IMR-90 (cell line): ENCODE data around the gene OR2F2. TPM values are rescaled to one million over a fixed set of nuclear protein-coding genes. Genes with fewer than 3 reads are reported as not detected.

ENCODE experiments used
- ATAC-seq: fragments of 200-7000 bp; cut with Tn5 transposase; 2 replicates; pipeline ENCODE4 v1.9.1; 2020; ENCODE audit warnings: low read depth, mild to moderate bottlenecking, moderate library complexity
- BruUV-seq: library from RNA; stranded (reverse); fragments of 400-500 nt; replicated peaks from 2 replicates; lab custom pipeline; 2021; lab: Mats Ljungman, UMichigan
- CTCF ChIA-PET: fragments of 300-600 bp; formaldehyde crosslinking; extraction: SDS; loops from one replicate; lab custom pipeline; 2021; ENCODE audit warnings: antibody characterized with exemption; lab: Yijun Ruan, JAX
- POLR2A ChIA-PET: fragments of 300-600 bp; sonication (Branson Sonifier 250); formaldehyde crosslinking; loops from one replicate; lab custom pipeline; 2022; ENCODE audit warnings: antibody characterized with exemption; ENCODE audit not compliant: unreplicated experiment; lab: Charles Lee
- DNase-seq: peaks from one replicate; pipeline ENCODE4 v3.0.0; 2013
- H2AFZ ChIP-seq: replicated peaks from 2 replicates; pipeline ENCODE3; 2013; ENCODE audit warnings: low read length, mild to moderate bottlenecking; ENCODE audit not compliant: poor library complexity
- H2AK5ac ChIP-seq: 2 replicates; pipeline ENCODE4 v1.6.1; 2013; ENCODE audit warnings: low read depth, low read length, inconsistent platforms
- H2AK9ac ChIP-seq: replicated peaks from 2 replicates; pipeline ENCODE3; 2013; ENCODE audit warnings: mild to moderate bottlenecking, low read depth, low read length, moderate library complexity; ENCODE audit not compliant: poor library complexity
- H2BK120ac ChIP-seq: 2 replicates; pipeline ENCODE4 v1.6.1; 2013; ENCODE audit warnings: low read depth, low read length, inconsistent platforms
- H2BK15ac ChIP-seq: 3 replicates; pipeline ENCODE4 v1.6.1; 2013; ENCODE audit warnings: low read depth, low read length, inconsistent platforms
- H2BK20ac ChIP-seq: 2 replicates; pipeline ENCODE4 v1.6.1; 2013; ENCODE audit warnings: low read depth, mild to moderate bottlenecking, inconsistent platforms, low read length, moderate library complexity
- H2BK5ac ChIP-seq: 2 replicates; pipeline ENCODE4 v1.6.1; 2013; ENCODE audit warnings: mild to moderate bottlenecking, low read depth, low read length, inconsistent platforms; ENCODE audit not compliant: poor library complexity, severe bottlenecking
- H3K14ac ChIP-seq: replicated peaks from 2 replicates; pipeline ENCODE4 v1.6.1; 2013; ENCODE audit warnings: low read depth, low read length, inconsistent platforms
- H3K18ac ChIP-seq: 2 replicates; pipeline ENCODE4 v1.6.1; 2013; ENCODE audit warnings: low read depth, low read length, control low read depth
- H3K23ac ChIP-seq: 2 replicates; pipeline ENCODE4 v1.6.1; 2013; ENCODE audit warnings: low read depth, low read length, inconsistent platforms
- H3K27ac ChIP-seq: 2 replicates; pipeline ENCODE4 v1.5.1; 2013; ENCODE audit warnings: mild to moderate bottlenecking, control low read depth, low read length; ENCODE audit not compliant: insufficient read depth
- H3K27me3 ChIP-seq: 2 replicates; pipeline ENCODE4 v1.6.1; 2013; ENCODE audit warnings: low read length; ENCODE audit not compliant: control insufficient read depth, insufficient read depth
- H3K36me3 ChIP-seq: 2 replicates; pipeline ENCODE4 v1.6.1; 2013; ENCODE audit warnings: low read length, mixed read lengths; ENCODE audit not compliant: control insufficient read depth, insufficient read depth
- H3K4ac ChIP-seq: 2 replicates; pipeline ENCODE4 v1.6.1; 2013; ENCODE audit warnings: low read depth, low read length, inconsistent platforms
- H3K4me1 ChIP-seq: 2 replicates; pipeline ENCODE4 v1.6.1; 2013; ENCODE audit warnings: low read length, mixed read lengths; ENCODE audit not compliant: control insufficient read depth, insufficient read depth
- H3K4me2 ChIP-seq: 2 replicates; pipeline ENCODE4 v1.6.1; 2013; ENCODE audit warnings: low read depth, mild to moderate bottlenecking, control low read depth, low read length, moderate library complexity
- H3K4me3 ChIP-seq: 2 replicates; pipeline ENCODE4 v1.5.1; 2013; ENCODE audit warnings: low read depth, mild to moderate bottlenecking, control low read depth, low read length, moderate library complexity; ENCODE audit not compliant: insufficient read depth
- H3K56ac ChIP-seq: 2 replicates; pipeline ENCODE4 v1.6.1; 2013; ENCODE audit warnings: low read length, inconsistent platforms; ENCODE audit not compliant: insufficient read depth; ENCODE audit errors: extremely low read depth
- H3K79me1 ChIP-seq, 2 experiments: 2 replicates each; pipeline ENCODE4 v1.6.1; 2013; ENCODE audit warnings: low read length in 2 of 2, inconsistent platforms in 1 of 2, low read depth in 1 of 2
- H3K9ac ChIP-seq: 2 replicates; pipeline ENCODE4 v1.6.1; 2013; ENCODE audit warnings: low read depth, low read length, control low read depth
- H3K9me1 ChIP-seq: 2 replicates; pipeline ENCODE4 v1.6.1; 2013; ENCODE audit warnings: low read length, inconsistent platforms; ENCODE audit not compliant: insufficient read depth
- H3K9me3 ChIP-seq: 2 replicates; pipeline ENCODE4 v1.6.1; 2013; ENCODE audit warnings: low read length; ENCODE audit not compliant: control insufficient read depth, insufficient read depth
- H4K20me1 ChIP-seq: 2 replicates; pipeline ENCODE4 v1.6.1; 2013; ENCODE audit warnings: low read length, inconsistent platforms; ENCODE audit not compliant: insufficient read depth
- H4K5ac ChIP-seq: 2 replicates; pipeline ENCODE4 v1.6.1; 2013; ENCODE audit warnings: mild to moderate bottlenecking, low read depth, low read length, control low read depth
- H4K8ac ChIP-seq, 2 experiments: 2 replicates each; pipeline ENCODE4 v1.6.1; 2013; ENCODE audit warnings: low read depth in 2 of 2, low read length in 2 of 2, control low read depth in 1 of 2, inconsistent platforms in 1 of 2
- H4K91ac ChIP-seq: 2 replicates; pipeline ENCODE4 v1.6.1; 2013; ENCODE audit warnings: low read depth, low read length, inconsistent platforms; ENCODE audit not compliant: insufficient read depth
- CEBPB ChIP-seq: IDR thresholded peaks from 2 replicates; pipeline ENCODE4 v1.6.1; 2012; ENCODE audit warnings: low read depth, low read length, improper control_type of control experiment
- CHD1 ChIP-seq: IDR thresholded peaks from 2 replicates; pipeline ENCODE4 v1.6.1; 2012; ENCODE audit warnings: low read depth, low read length, improper control_type of control experiment
- CTCF ChIP-seq: conservative IDR thresholded peaks from 2 replicates; pipeline ENCODE4 v1.5.1; 2012; ENCODE audit warnings: mild to moderate bottlenecking, low read depth, low read length, improper control_type of control experiment
- FOS ChIP-seq: fragments of 150-350 bp; IDR thresholded peaks from 2 replicates; pipeline ENCODE4 v1.6.1; 2016; ENCODE audit warnings: low read depth, low read length
- MAFK ChIP-seq: IDR thresholded peaks from 2 replicates; pipeline ENCODE4 v1.6.1; 2012; ENCODE audit warnings: low read depth, low read length, improper control_type of control experiment
- MAZ ChIP-seq: IDR thresholded peaks from 2 replicates; pipeline ENCODE4 v1.6.1; 2012; ENCODE audit warnings: low read depth, mild to moderate bottlenecking, low read length, improper control_type of control experiment, moderate library complexity, borderline replicate concordance
- MXI1 ChIP-seq: IDR thresholded peaks from 2 replicates; pipeline ENCODE4 v1.6.1; 2012; ENCODE audit warnings: low read depth, mild to moderate bottlenecking, low read length, moderate library complexity, borderline replicate concordance
- NFE2L2 ChIP-seq: fragments of 150-350 bp; IDR thresholded peaks from 2 replicates; pipeline ENCODE4 v1.6.1; 2016; ENCODE audit warnings: low read depth, mild to moderate bottlenecking, low read length
- POLR2A ChIP-seq: IDR thresholded peaks from 2 replicates; pipeline ENCODE4 v1.6.1; 2012; ENCODE audit warnings: mild to moderate bottlenecking, low read depth, low read length
- RCOR1 ChIP-seq: IDR thresholded peaks from 2 replicates; pipeline ENCODE4 v1.6.1; 2012; ENCODE audit warnings: mild to moderate bottlenecking, low read length, improper control_type of control experiment; ENCODE audit not compliant: insufficient replicate concordance
- RFX5 ChIP-seq: IDR thresholded peaks from 2 replicates; pipeline ENCODE4 v1.8.0; 2012; ENCODE audit warnings: low read depth, mild to moderate bottlenecking, low read length, moderate library complexity
- SMC3 ChIP-seq: fragments of 150-350 bp; IDR thresholded peaks from 2 replicates; pipeline ENCODE4 v1.6.1; 2016; ENCODE audit warnings: low read depth, mild to moderate bottlenecking, antibody characterized with exemption, low read length, moderate library complexity
- WGBS, 2 experiments: methylation state at CpG; one replicate each; pipeline versions ENCODE4 v1.1.5 to v1.1.7; 2013; ENCODE audit warnings: missing lambda C conversion rate in 2 of 2; ENCODE audit not compliant: insufficient read length in 1 of 2; ENCODE audit errors: extremely low coverage in 2 of 2; 5-methylcytosine and 5-hydroxymethylcytosine counted together
- dilution Hi-C: fragments of 300-500 bp; cut with HindIII; formaldehyde crosslinking; loops from one replicate; pipeline ENCODE4 v1.14.3; 2018; ENCODE audit warnings: low sequenced_read_pairs; ENCODE audit not compliant: unreplicated experiment
- in situ Hi-C: fragments of 300-500 bp; cut with MboI; formaldehyde crosslinking; loops from 3 replicates; pipeline ENCODE4 v1.14.3; 2019; ENCODE audit warnings: low sequenced_read_pairs, inconsistent platforms, mixed read lengths
- intact Hi-C: fragments of 100-400 bp; cut with micrococcal nuclease; formaldehyde crosslinking; loops from 2 replicates; pipeline ENCODE4 v1.10.0; 2022
- polyA plus RNA-seq, 3 experiments: library from polyadenylated mRNA; depleted of rRNA; stranded (reverse); fragments of >200 nt; gene quantifications; 2 replicates each; pipeline ENCODE4 v1.2.3, GENCODE V29; 2012; ENCODE audit warnings: low replicate concordance in 1 of 3
- total RNA-seq: library from RNA; depleted of rRNA; stranded (reverse); fragments of >200 nt; gene quantifications from 2 replicates; pipeline ENCODE4 v1.2.3, GENCODE V29; 2012
- TF ChIP-seq, protein P1 (sequence below): fragments of 150-350 bp; IDR thresholded peaks from 2 replicates; pipeline ENCODE4 v1.6.1; 2016; ENCODE audit warnings: low read depth, mild to moderate bottlenecking, low read length, moderate library complexity, borderline replicate concordance
- TF ChIP-seq, protein P2 (sequence below): fragments of 150-350 bp; IDR thresholded peaks from 2 replicates; pipeline ENCODE4 v1.6.1; 2017; ENCODE audit warnings: mild to moderate bottlenecking, antibody characterized with exemption, low read length, low read depth

Gene OR2F2
- total and polyA plus RNA-seq, 2 of the 4 experiments (the other 2 are of a cell fraction), result not detected

GRCh38 chr7:143979998-143980397, 45.0 kb downstream of the OR2F2 start:
- Histone ChIP-seq H2BK20ac (peak overlapping the region; percentile 69), H4K5ac (no peak overlapping the region), H3K4me3 (no peak overlapping the region), H2BK120ac (no peak overlapping the region; the same call in 1 of the 2 replicates), H3K4me1 (peaks cover 3% of the 10 kb centered on the region; the same call in 1 of the 2 replicates), H3K9ac (no peak overlapping the region), H3K36me3 (no peaks in the 10 kb centered on the region), H2AK5ac (peak overlapping the region; percentile 52), H3K4ac (no peak overlapping the region), H4K91ac (0 out of 2 replicates have a peak overlapping the region, but pooled peaks have one; percentile 15), H3K56ac (no peak overlapping the region), H3K27ac (no peak overlapping the region; the same call in 1 of the 2 replicates), H4K8ac (peak overlapping the region in 1 of 2 experiments; percentile 44; a peak in 1 of 4 replicates), H4K20me1 (no peaks in the 10 kb centered on the region), H3K14ac (no peak overlapping the region), H3K79me1 (no peaks in the 10 kb centered on the region), H3K4me2 (no peak overlapping the region), H3K9me3 (no peaks in the 10 kb centered on the region), H2AFZ (no peak overlapping the region), H3K18ac (no peak overlapping the region), H2BK5ac (no peak overlapping the region), H3K9me1 (no peaks in the 10 kb centered on the region), H2AK9ac (no peak overlapping the region), H3K23ac (no peak overlapping the region), H3K27me3 (no peaks in the 10 kb centered on the region), H2BK15ac (peak overlapping the region; percentile 39; the same call in 2 of the 3 replicates)
- POLR2A ChIA-PET, result no interaction called here
- BruUV-seq, result no TSS peak
- dilution Hi-C loops, result no loop called here
- ATAC-seq, result no peak
- no peak for DNase-seq
- intact Hi-C loops, result loop anchor here (5.0 kb wide), 1 partner anchor 43 kb away; the partner anchor contains the start of gene OR2F2
- no CpG with 5 or more reads among the region's 2 CpGs for whole genome bisulfite sequencing, 2 experiments
- CTCF ChIA-PET, result no interaction called here
- TF ChIP-seq POLR2A (no peak), SMC3 (no peak), MXI1 (no peak), CHD1 (no peak), NFE2L2 (no peak), CEBPB (no peak), RFX5 (no peak), MAZ (no peak), MAFK (no peak), CTCF (no peak), FOS (no peak), RCOR1 (no peak)
- TF ChIP-seq, protein P1, sequence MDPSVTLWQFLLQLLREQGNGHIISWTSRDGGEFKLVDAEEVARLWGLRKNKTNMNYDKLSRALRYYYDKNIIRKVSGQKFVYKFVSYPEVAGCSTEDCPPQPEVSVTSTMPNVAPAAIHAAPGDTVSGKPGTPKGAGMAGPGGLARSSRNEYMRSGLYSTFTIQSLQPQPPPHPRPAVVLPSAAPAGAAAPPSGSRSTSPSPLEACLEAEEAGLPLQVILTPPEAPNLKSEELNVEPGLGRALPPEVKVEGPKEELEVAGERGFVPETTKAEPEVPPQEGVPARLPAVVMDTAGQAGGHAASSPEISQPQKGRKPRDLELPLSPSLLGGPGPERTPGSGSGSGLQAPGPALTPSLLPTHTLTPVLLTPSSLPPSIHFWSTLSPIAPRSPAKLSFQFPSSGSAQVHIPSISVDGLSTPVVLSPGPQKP, result no peak
- TF ChIP-seq, protein P2, sequence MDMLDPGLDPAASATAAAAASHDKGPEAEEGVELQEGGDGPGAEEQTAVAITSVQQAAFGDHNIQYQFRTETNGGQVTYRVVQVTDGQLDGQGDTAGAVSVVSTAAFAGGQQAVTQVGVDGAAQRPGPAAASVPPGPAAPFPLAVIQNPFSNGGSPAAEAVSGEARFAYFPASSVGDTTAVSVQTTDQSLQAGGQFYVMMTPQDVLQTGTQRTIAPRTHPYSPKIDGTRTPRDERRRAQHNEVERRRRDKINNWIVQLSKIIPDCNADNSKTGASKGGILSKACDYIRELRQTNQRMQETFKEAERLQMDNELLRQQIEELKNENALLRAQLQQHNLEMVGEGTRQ, result no peak
- in situ Hi-C loops, result no loop called here
